Right lobe of liver (tissue), 6 donors: ENCODE results near the gene HOXB3. TPM values are rescaled to one million over a fixed set of nuclear protein-coding genes. Genes with fewer than 3 reads are reported as not detected.

ENCODE experiments used
- ATAC-seq, 4 donors: fragments of 200-7000 bp; cut with Tn5 transposase; one replicate each; pipeline ENCODE4 v1.9.1; 2020; ENCODE audit warnings: mild to moderate bottlenecking in 4 of 4, moderate library complexity in 4 of 4
- DNase-seq, 3 donors: peaks; one replicate each; pipeline ENCODE4 v3.0.0-alpha.2; 2020
- H3K27ac ChIP-seq, 3 donors: fragments of 200-600 bp; one replicate each; pipeline ENCODE4 v1.8.0; 2022
- H3K27me3 ChIP-seq, 2 donors: fragments of 200-600 bp; one replicate each; pipeline ENCODE4 v1.8.0; 2022
- H3K36me3 ChIP-seq, 4 donors: fragments of 200-600 bp; sonication (generic) in 1 of 4; one replicate each; pipeline versions ENCODE4 v1.5.1 to v1.8.0; 2017 to 2022; ENCODE audit warnings: control low read depth in 1 of 4
- H3K4me1 ChIP-seq, 4 donors: fragments of 200-600 bp; sonication (generic) in 1 of 4; one replicate each; pipeline versions ENCODE4 v1.5.1 to v1.8.0; 2017 to 2022; ENCODE audit warnings: control low read depth in 1 of 4
- H3K4me3 ChIP-seq, 3 donors: fragments of 200-600 bp; one replicate each; pipeline ENCODE4 v1.8.0; 2022
- H3K9me3 ChIP-seq, 4 donors: fragments of 200-600 bp; sonication (generic) in 1 of 4; one replicate each; pipeline versions ENCODE4 v1.5.1 to v1.8.0; 2017 to 2022; ENCODE audit warnings: control low read depth in 1 of 4
- POLR2A ChIP-seq: fragments of 450-650 bp; IDR thresholded peaks from one replicate; pipeline ENCODE4 v1.6.1; 2017; ENCODE audit warnings: antibody characterized with exemption, mild to moderate bottlenecking
- WGBS: methylation state at CpG from one replicate; pipeline ENCODE4 v1.1.6; 2018; ENCODE audit warnings: low coverage, low lambda C conversion rate; ENCODE audit not compliant: insufficient coverage; ENCODE audit errors: missing lambda C conversion rate; 5-methylcytosine and 5-hydroxymethylcytosine counted together
- intact Hi-C, 2 donors: fragments of 100-400 bp; cut with DNase I; formaldehyde crosslinking; loops; one replicate each; pipeline versions ENCODE4 v1.11.2 to v1.14.1; 2022
- total RNA-seq, 6 experiments: library from RNA; depleted of rRNA in 2 of 6; stranded (reverse); fragments of >200 nt in 2 of 6; fragmentation: NEBNext Ultra II Directional in 3 of 6; extraction: Animal tissue kit (Norgen Biotek cat#: 25700) in 3 of 6; gene quantifications; one replicate each; pipeline versions ENCODE4 v1.1.0 to v1.2.4, GENCODE V29; 2016 to 2023
- TF ChIP-seq, protein P1 (sequence below), 4 donors: fragments of 200-600 bp in 3 of 4; fragments of 450-650 bp in 1 of 4; IDR thresholded peaks; one replicate each; pipeline versions ENCODE4 v1.5.1 to v1.8.0; 2016 to 2022; ENCODE audit warnings: antibody characterized with exemption in 4 of 4, mild to moderate bottlenecking in 2 of 4
- donor health status: DM: no; HTN: yes; CAD: no.
- donor health status: DM: no; HTN: no; CAD: no.
- donor health status: DM: no; HTN: no; CAD: no.
- donor health status: DM: no; HTN: yes; CAD: no.
- donor health status: DM: no; HTN: yes; CAD: no.

HOXB3 gene
- total RNA-seq, 6 experiments from 2014 or later: 0.99 to 3.2 (median 2.6) TPM

DNA sequence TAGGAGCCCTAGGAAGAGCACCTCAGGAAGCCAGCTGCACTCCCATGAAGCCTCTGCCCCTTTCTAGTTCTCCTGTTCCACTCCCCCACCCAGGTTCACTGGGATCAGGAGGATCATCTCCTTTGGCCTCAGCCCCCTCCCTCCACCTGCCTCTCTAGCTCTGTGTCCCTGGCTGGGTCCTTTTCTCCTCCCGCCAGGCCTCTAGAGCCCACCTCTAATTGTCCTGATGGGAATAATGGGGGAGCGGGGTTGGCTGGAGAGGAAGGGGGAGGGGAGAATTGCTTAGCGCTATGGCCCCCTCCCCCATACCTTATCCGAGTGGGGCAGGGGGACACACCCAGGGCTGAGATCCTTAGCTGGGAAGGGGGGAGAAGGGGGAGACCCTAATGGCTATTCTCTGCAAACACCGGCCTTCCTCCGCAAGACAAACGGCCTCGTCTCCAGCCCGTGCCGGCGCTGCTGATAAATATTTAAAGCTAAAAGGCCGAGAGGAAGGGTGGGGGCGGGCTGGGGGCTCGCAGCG lies 19.8 kb upstream of the HOXB3 start:
- ATAC-seq (no peak), DNase-seq (no peak)
- H3K9me3 ChIP-seq: no peaks in the 10 kb centered on the region
- 3% methylated on average over 11 of the region's 15 CpGs for WGBS
- H3K36me3 ChIP-seq: no peaks in the 10 kb centered on the region
- H3K27ac ChIP-seq: no peak overlapping the region
- peaks cover 0 to 13% (median 2%) of the 10 kb centered on the region in 4 donors for H3K4me1 ChIP-seq
- intact Hi-C loops: loop anchor here in 1 of 2 donors (10.0 kb wide), 1 partner anchor 265 kb away; no protein-coding TSS in a partner anchor
- H3K27me3 ChIP-seq: peaks cover 27 to 81% of the 10 kb centered on the region in 2 donors
- peak overlapping the region in 2 of 3 donors; percentile 25 to 43 for H3K4me3 ChIP-seq
- TF ChIP-seq, protein P1, sequence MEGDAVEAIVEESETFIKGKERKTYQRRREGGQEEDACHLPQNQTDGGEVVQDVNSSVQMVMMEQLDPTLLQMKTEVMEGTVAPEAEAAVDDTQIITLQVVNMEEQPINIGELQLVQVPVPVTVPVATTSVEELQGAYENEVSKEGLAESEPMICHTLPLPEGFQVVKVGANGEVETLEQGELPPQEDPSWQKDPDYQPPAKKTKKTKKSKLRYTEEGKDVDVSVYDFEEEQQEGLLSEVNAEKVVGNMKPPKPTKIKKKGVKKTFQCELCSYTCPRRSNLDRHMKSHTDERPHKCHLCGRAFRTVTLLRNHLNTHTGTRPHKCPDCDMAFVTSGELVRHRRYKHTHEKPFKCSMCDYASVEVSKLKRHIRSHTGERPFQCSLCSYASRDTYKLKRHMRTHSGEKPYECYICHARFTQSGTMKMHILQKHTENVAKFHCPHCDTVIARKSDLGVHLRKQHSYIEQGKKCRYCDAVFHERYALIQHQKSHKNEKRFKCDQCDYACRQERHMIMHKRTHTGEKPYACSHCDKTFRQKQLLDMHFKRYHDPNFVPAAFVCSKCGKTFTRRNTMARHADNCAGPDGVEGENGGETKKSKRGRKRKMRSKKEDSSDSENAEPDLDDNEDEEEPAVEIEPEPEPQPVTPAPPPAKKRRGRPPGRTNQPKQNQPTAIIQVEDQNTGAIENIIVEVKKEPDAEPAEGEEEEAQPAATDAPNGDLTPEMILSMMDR (IDR thresholded peaks at IDR 0.05): no peak
- no peak for TF ChIP-seq POLR2A

DNA sequence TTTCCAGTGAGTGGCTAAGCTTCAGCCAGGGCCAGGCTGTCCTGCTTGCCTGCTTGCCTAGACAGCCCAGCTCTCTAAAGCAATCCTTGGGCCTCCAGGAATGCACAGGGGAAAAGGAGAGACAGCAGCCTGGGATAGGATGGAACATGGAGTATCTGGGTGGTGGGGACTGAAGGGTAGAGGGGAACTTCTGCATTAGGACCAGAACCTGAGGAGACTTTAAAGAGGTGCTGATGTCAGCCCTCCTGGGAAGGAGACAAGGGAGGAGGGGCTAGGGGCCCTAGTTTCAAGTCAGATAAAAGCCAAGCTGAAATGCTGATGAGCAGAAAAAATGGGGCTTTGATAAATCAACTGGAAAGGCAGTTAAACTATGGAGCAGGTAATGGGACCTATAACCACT lies 19.0 kb upstream of the HOXB3 start:
- DNase-seq (no peak), ATAC-seq (no peak)
- H3K4me1 ChIP-seq: peaks cover 0 to 9% (median 2%) of the 10 kb centered on the region in 4 donors
- intact Hi-C loops: no loop called here
- H3K4me3 ChIP-seq: no peak overlapping the region
- no peak overlapping the region for H3K27ac ChIP-seq
- peaks cover 27 to 83% of the 10 kb centered on the region in 2 donors for H3K27me3 ChIP-seq
- no peak for TF ChIP-seq POLR2A
- TF ChIP-seq, protein P1 (IDR thresholded peaks at IDR 0.05): no peak
- no peaks in the 10 kb centered on the region for H3K9me3 ChIP-seq
- no peaks in the 10 kb centered on the region for H3K36me3 ChIP-seq

DNA sequence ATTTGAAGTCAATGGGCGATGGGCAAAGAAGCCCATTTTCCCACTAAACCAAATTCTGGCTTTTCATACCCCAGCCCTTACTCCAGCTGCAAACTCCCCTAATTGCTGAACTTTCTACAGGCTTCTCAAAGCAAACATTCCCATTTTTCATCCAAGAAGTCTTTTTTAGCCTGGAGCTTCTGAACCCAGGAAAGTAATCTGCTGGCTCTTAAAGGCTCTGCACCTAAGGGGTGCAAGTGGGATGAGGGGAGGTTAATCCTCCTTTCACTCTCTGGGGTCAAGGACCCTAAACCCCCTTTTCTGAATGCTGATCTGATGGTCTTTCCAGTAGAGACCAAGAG lies 18.4 kb upstream of the HOXB3 start:
- H3K9me3 ChIP-seq: no peaks in the 10 kb centered on the region
- H3K27me3 ChIP-seq: peaks cover 27 to 83% of the 10 kb centered on the region in 2 donors
- H3K36me3 ChIP-seq: no peaks in the 10 kb centered on the region
- peaks cover 0 to 9% (median 2%) of the 10 kb centered on the region in 4 donors for H3K4me1 ChIP-seq
- no peak for TF ChIP-seq POLR2A
- TF ChIP-seq, protein P1 (IDR thresholded peaks at IDR 0.05): no peak
- DNase-seq (no peak), ATAC-seq (no peak)
- intact Hi-C loops: no loop called here
- whole genome bisulfite sequencing: 89% methylated on average over 1 of the region's 1 CpG
- H3K4me3 ChIP-seq: no peak overlapping the region
- H3K27ac ChIP-seq: no peak overlapping the region

GRCh38 chr17:48606892-48607614 lies 17.0 kb upstream of the HOXB3 start:
- Histone ChIP-seq H3K36me3 (no peaks in the 10 kb centered on the region), H3K27me3 (peaks cover 26 to 78% of the 10 kb centered on the region in 2 donors), H3K4me3 (no peak overlapping the region), H3K4me1 (peaks cover 0 to 19% (median 2%) of the 10 kb centered on the region in 4 donors), H3K27ac (no peak overlapping the region), H3K9me3 (no peaks in the 10 kb centered on the region)
- DNase-seq (no peak), ATAC-seq (no peak)
- no peak for TF ChIP-seq POLR2A
- TF ChIP-seq, protein P1 (IDR thresholded peaks at IDR 0.05): no peak
- 27% methylated on average over 9 of the region's 9 CpGs for WGBS
- intact Hi-C loops: no loop called here
